GM21515 (cell line): ENCODE results near the gene NAB2.

Source experiments
- ATAC-seq: cut with Tn5 transposase; IDR thresholded peaks from one replicate; pipeline ENCODE4 v1.9.1; 2021; ENCODE audit not compliant: unreplicated experiment

NAB2 gene

GRCh38 chr12:57129889-57130288, 41.0 kb downstream of the NAB2 start:
- no peak for ATAC-seq

DNA sequence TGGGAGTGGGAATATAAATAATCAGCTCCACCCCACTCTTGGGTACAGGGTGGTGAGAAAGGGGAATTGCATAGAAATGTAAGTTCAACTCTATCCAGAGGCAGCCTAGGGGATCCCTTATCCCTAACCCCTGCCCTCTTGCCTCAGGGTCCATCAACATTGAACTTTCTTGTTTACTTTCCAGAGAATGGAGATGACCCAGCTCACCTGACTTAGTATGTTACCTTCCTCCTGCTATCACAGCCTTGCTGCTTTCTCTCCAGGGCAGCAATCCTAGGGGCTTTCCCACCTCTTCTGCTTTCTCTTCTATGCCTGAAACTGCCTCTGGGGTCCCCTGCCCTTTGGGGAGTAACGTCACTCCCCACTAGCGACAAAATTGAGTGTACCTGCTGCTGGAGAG, 42.0 kb downstream of the NAB2 start:
- no peak for ATAC-seq

- no peak for ATAC-seq
These were observed 43.2 kb downstream of the NAB2 start for GRCh38 chr12:57131896-57132744.

- no peak for ATAC-seq
These were observed 44.2 kb downstream of the NAB2 start for GRCh38 chr12:57133013-57133569.

DNA sequence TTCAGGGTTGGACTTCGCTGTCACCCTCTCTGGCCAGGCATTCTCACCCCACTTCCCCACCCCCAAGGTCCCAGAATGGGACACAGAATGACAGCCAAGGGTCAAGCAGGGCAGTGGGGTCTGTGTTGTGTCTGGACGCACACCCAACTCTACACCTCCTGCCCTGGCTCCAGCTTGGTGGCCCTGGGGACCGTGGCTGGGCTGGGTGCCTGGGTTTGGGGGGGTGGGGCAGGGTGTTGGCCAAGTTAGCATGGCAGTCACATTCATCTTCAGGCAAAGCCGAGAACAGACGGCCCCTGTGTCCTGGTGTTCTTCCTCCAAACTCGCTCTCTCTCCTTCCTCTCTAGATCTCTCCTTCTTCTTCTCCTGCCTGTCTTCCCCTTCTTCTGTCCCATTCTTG, 45.0 kb downstream of the NAB2 start:
- ATAC-seq: no peak

GRCh38 chr12:57134949-57135348, 46.0 kb downstream of the NAB2 start:
- no peak for ATAC-seq

DNA sequence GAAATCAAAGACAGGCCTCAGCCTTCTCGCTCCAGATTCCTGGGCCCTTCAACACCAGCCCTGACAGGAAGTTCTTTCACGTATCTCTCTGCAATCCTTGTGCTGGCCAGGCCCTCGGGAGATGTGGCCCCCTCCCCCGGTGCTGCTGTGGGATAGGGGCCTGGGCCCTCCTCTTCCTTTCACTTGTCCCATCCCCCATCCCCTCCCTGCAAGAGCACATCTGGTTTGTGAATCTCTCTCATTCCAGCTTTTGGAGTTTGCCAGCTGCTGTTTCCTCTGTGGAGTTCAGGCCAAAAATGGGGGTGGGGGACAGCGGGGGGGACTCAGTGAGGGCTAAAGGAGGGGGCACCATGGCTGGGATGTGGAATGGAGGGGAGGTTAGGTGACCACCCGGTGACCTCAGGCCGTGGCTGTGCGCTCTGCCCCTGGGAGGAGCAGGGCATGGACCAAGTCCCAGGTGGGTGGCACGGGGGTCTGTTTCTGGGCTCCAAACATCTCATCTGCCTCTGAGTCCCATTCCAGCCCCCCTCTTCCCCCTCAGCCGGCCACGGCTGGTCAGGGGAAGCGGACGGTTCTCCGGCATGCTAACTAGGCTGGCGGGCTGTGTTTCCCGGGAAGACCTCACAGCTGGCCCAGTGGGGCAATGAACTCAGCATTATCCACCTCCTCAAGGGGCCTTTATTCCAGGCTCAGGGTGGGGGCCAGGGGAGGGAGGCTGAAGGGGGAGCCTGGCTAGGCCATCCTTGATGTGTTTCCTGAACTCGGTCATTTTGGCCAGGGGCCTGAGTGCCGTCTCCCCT, 46.8 kb downstream of the NAB2 start:
- no peak for ATAC-seq

DNA sequence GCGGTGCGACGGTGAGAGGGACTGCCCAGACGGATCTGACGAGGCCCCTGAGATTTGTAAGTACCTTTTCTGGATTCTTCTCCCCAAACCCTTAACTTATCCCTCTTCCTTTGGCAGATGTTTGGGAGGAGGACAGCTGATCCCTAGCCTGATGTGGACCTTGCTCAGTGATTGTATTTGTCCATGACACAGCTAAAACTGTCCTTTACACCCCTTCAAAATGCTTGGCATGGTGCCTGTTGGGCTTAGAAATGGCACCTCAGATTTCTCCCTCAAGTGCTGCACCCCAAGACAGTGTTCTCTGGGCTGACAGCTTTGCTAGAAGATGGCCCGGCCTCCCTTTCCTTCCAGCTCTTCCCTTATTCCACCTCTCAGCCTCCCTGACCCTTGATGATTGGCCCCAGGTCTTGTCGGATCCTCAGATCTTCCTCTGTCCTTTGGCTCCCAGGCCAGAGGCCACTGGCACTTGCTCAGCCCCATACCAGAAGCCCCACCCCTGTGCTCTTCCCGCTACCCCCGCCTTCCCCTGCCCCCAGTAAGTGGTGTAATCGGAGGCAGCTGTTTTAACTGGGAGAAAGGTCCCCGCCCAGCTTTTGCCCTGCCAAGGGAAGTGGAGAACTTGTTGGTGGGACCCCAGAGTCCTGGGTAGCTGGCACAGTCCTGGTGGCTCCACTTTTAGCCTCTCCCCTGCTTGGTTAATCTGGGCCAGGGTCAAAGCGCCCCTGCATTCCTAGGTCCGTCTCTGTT, 49.8 kb downstream of the NAB2 start:
- no peak for ATAC-seq

GRCh38 chr12:57139796-57140649, 51.1 kb downstream of the NAB2 start:
- no peak for ATAC-seq

DNA sequence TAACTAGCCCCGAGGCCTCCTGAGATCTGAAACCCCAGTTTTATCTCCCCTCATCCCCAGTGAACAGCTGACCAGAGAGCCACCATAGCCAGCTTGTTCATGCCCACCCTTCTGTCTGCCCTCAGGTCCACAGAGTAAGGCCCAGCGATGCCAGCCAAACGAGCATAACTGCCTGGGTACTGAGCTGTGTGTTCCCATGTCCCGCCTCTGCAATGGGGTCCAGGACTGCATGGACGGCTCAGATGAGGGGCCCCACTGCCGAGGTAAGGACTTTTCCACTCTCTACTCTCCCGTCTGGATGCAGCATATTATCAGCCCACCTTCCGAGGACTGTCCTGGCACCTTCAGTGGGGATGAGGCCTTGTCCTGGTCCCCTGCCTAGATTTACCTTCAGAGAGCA, 52.3 kb downstream of the NAB2 start:
- no peak for ATAC-seq

DNA sequence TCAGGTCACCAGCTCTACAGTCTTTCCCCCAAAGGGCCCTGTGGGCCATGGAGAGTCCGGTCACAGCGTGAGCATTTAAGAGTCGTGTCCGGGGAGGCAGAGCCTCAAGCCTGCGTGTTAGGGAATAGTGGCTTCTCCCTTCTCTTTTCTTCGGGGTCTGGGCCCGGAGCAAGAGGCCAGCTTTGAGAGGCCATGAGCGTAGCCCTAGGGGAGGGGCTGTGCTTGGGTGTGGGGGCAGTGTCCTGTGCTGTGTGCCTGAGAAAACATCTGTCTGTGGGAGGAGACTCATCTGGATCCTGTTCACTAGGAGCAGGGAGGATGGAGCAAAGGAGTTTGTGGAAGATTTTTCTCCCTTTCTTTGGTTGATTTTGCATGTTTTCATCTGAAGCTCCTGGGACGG, 53.2 kb downstream of the NAB2 start:
- no peak for ATAC-seq

DNA sequence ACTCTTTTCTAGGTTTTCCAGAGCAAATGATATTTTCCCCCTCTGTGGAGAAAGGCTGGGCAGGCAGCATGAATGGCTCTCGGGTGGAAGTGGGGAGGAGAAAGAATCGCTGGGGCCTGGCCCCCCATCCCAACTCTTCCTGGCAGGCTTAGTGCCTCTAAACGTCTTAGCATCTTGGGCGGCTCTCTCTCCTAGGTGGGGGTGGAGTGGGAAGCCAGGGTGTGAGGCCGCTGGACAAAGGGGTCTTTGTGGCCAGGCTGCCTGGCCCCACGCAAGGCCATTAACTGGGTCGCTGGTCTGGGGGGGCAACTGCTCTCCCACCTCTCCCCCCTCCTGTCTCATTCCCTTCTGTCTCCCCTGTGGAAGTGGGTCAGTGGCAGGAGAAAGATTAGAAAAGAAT, 53.8 kb downstream of the NAB2 start:
- ATAC-seq: no peak

- no peak for ATAC-seq
These were observed 54.5 kb downstream of the NAB2 start for GRCh38 chr12:57143454-57143853.
